HG02571 (cell line): Measurements from ENCODE around the gene RFNG.

Source experiments
- ATAC-seq: cut with Tn5 transposase; IDR thresholded peaks from one replicate; pipeline ENCODE4 v1.9.1; 2021; ENCODE audit warnings: mild to moderate bottlenecking, moderate library complexity; ENCODE audit not compliant: unreplicated experiment

RFNG gene

DNA sequence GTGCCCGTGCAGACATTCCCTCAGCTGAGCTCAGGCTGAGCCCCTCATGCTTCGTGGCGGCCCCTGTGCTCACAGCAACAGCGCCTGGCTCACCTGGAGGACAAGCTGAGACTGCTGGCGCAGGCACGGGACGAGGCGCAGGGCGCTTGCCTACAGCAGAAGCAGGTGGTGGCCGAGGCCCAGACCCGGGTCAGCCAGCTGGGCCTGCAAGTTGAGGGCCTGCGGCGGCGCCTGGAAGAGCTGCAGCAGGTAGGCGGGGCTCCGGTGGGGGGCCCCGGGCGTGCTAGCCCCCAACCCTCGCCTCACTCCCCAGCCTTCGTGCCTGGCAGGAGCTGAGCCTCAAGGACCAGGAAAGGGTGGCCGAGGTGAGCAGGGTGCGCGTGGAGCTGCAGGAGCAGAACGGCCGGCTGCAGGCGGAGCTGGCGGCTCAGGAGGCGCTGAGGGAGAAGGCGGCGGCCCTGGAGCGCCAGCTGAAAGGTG lies 21.6 kb downstream of the RFNG start:
- no peak for ATAC-seq

- ATAC-seq, result no peak
Observed at GRCh38 chr17:82029391-82029790, 22.2 kb downstream of the RFNG start.

GRCh38 chr17:82028966-82029365 lies 22.6 kb downstream of the RFNG start:
- no peak for ATAC-seq

DNA sequence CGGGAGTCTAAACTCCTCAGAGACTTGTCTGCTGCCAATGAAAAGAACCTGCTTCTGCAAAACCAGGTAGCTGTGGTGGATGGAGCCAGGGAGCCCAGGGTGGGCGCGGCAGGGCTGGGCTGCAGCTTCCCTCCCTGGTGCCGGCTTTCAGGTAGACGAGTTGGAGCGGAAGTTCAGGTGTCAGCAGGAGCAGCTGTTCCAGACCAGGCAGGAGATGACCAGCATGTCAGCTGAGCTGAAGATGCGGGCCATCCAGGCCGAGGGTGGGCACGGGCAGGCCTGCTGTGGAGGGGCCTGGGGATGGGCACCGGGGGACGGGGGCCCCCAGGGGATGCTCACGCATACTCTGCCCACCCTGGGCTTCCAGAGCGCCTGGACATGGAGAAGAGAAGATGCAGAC lies 23.4 kb downstream of the RFNG start:
- ATAC-seq, result no peak

- no peak for ATAC-seq
Observed at GRCh38 chr17:82025401-82026107, 26.1 kb downstream of the RFNG start.

GRCh38 chr17:82024859-82025258 lies 26.8 kb downstream of the RFNG start:
- no peak for ATAC-seq

DNA sequence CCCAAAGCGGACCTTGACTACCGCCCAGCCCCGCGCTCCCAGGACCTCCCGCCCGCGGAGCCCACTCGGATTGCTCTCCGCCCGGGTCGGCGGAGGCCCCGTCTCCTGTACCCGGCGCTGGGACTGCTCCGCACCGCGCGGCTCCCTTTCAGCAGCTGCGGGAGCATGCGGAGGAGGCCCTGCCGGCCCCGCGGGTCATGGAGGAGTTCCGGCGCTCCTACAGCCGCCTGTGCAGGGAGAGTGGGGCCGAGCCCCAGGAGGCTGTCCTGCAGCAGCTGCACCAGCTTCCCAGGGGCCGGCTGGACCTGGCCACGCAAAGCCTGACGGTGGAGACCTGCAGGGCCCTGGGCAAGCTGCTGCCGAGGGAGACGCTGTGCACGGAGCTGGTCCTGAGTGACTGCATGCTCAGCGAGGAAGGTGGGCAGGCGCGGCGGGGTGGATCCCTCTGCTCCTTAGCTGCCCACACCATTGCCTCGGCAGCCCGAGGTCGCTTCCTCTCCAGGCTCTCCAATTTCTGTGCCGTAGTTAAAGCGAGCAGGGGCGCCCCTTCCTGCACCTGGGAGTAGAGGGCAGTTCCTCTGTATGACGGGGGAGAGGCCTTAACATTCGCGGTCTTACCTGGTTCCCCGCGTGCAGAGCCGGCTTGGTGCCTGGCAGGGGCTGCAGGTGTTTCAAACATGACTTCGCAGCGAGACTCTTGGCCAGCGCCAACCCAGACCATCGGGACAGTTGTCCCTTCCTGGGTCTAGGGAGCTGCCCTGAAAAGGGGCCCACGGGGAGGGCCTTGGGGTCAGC lies 28.0 kb downstream of the RFNG start:
- no peak for ATAC-seq

GRCh38 chr17:82022981-82023446 lies 28.6 kb downstream of the RFNG start, which contains the start of gene LRRC45:
Gene LRRC45 (plus strand): TSS chr17:82023305. CDS start chr17:82023644, 339 bp downstream.
- peak; percentile 85 for ATAC-seq

GRCh38 chr17:82022310-82022980 lies 29.2 kb downstream of the RFNG start, which contains the start of gene CENPX:
Gene CENPX (minus strand): TSS chr17:82022878. CDS start chr17:82022861, 17 bp downstream.
- ATAC-seq, result no peak

DNA sequence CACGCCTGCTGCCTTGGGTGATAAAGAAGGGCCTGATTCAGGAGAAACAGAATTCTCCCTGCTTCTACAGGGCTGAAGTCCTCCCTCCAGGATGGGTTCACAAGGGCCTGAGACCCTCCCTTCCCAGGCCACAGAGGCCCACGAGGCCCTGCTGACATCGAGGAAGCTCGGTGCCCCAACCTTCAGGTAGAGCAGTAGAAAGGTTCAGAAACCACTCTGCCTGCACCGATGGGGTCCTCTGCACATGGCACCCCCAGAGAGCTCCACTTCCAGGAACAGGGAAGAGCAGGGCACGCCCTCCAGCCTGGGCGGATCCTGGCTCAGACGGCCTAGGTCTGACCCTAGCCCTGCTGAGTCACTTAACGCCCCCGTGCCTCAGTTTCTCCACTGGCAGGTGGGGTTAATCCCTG lies 29.7 kb downstream of the RFNG start:
- no peak for ATAC-seq

- no peak for ATAC-seq
Observed at GRCh38 chr17:82021107-82021899, 30.3 kb downstream of the RFNG start.

DNA sequence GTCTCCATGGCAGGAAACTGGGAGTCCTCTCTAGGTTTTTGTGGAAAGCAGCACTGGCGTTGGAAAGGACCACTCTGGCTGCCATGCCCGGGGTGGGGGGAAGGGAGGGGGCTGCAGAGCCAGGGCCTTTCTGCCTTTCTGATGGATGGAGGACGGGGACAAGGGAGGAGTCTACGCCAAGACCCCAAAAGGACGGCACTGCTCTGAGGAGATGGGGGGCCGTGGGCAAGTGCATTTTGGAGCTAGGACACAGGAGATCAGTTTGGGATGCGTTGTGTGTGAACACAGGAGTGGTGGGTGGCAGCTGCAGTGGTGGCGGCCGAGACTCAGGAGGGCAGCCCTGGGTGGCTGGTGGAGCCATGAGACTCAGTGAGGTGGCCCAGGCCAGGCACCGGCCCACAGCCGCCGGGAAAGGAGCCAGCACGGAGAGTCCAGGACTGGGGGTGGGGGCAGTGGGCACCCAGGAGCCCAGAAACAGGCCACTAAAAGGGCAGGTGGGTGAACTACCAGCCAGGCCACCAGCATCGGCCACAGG lies 31.0 kb downstream of the RFNG start:
- ATAC-seq, result no peak

- ATAC-seq, result no peak
Observed at GRCh38 chr17:82019690-82020571, 31.7 kb downstream of the RFNG start.

- no peak for ATAC-seq
Observed at GRCh38 chr17:82018989-82019689, 32.5 kb downstream of the RFNG start.

GRCh38 chr17:82018152-82018988 lies 33.2 kb downstream of the RFNG start:
- no peak for ATAC-seq

DNA sequence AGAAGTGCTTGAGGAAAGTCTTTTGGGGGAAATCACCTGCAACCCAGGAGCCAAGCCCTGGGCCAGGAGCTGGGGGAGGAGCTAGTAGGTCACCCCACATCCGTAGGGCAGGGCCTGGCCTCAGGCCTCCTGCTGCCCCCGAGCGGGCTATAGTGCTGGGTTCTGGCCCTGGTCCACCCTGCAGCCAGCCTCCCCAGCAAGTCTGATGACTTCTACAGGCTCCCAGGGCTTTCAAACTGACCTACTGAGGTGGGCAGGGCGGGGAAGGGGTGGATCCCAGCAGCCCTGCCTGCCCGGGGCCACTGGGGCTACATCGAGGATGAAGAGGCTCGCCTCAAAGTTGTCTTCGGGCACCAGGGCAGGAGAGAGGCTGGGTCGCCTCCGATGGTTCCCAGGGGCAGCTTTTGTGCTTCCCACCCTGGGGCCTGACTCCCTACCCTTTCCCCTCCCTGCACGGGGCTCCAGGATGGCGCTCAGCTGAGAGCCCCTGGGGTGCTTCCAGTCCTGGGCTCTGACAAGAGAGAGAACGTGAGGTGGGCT lies 33.9 kb downstream of the RFNG start:
- no peak for ATAC-seq

GRCh38 chr17:82016875-82017459 lies 34.6 kb downstream of the RFNG start:
- no peak for ATAC-seq
